Lung (tissue), 12 donors: ENCODE results near the gene SH3TC1. TPM values are rescaled to one million over a fixed set of nuclear protein-coding genes. Genes with fewer than 3 reads are reported as not detected.

Experiments used
- ATAC-seq: fragments of 200-7000 bp; cut with Tn5 transposase; one replicate; pipeline ENCODE4 v1.9.1; 2020; ENCODE audit warnings: moderate number of reproducible peaks; ENCODE audit not compliant: insufficient read depth, low FRiP score
- DNase-seq, 3 donors: peaks; one replicate each; pipeline ENCODE4 v3.0.0-alpha.2; 2013 to 2017
- H3K27ac ChIP-seq, 2 donors: one replicate each; pipeline ENCODE4 v1.5.1; 2013; ENCODE audit warnings: mild to moderate bottlenecking in 2 of 2, moderate library complexity in 2 of 2, control low read depth in 1 of 2, inconsistent platforms in 1 of 2, low read depth in 1 of 2, low read length in 1 of 2
- H3K27me3 ChIP-seq, 3 donors: one replicate each; pipeline ENCODE4 v1.5.1; 2013; ENCODE audit warnings: low read length in 2 of 3; ENCODE audit not compliant: control insufficient read depth in 3 of 3, insufficient read depth in 3 of 3
- H3K36me3 ChIP-seq, 4 donors: one replicate each; pipeline ENCODE4 v1.5.1; 2013; ENCODE audit warnings: low read length in 4 of 4, mild to moderate bottlenecking in 1 of 4, moderate library complexity in 1 of 4; ENCODE audit not compliant: control insufficient read depth in 4 of 4, insufficient read depth in 4 of 4
- H3K4me1 ChIP-seq, 5 donors: one replicate each; pipeline ENCODE4 v1.5.1; 2013; ENCODE audit warnings: low read length in 5 of 5, mild to moderate bottlenecking in 2 of 5, moderate library complexity in 1 of 5; ENCODE audit not compliant: control insufficient read depth in 5 of 5, insufficient read depth in 5 of 5
- H3K4me3 ChIP-seq: one replicate; pipeline ENCODE4 v1.5.1; 2013; ENCODE audit warnings: mild to moderate bottlenecking, control low read depth, moderate library complexity
- H3K9ac ChIP-seq, 2 donors: one replicate each; pipeline ENCODE4 v1.5.1; 2013; ENCODE audit warnings: low read length in 2 of 2, control low read depth in 1 of 2; ENCODE audit not compliant: insufficient read depth in 1 of 2
- H3K9me3 ChIP-seq, 4 donors: one replicate each; pipeline ENCODE4 v1.5.1; 2013; ENCODE audit warnings: low read length in 3 of 4, mild to moderate bottlenecking in 1 of 4, moderate library complexity in 1 of 4; ENCODE audit not compliant: control insufficient read depth in 4 of 4, insufficient read depth in 3 of 4
- CTCF ChIP-seq: IDR thresholded peaks from 2 replicates; pipeline ENCODE4 v1.5.1; 2012; ENCODE audit warnings: mild to moderate bottlenecking; ENCODE audit errors: control extremely low read depth, extremely low read depth
- WGBS, 2 donors: extraction: QIAGEN DNeasy Blood & Tissue Kit; methylation state at CpG; one replicate each; pipeline ENCODE4 v1.1.7; 2013; 5-methylcytosine and 5-hydroxymethylcytosine counted together
- polyA plus RNA-seq, 2 donors: library from polyadenylated mRNA; stranded (reverse); fragments of 200-250 nt; gene quantifications; one replicate each; pipeline ENCODE4 v1.2.1, GENCODE V29; 2013
- total RNA-seq, 2 donors: library from RNA; depleted of rRNA in 1 of 2; stranded (reverse); fragments of >200 nt in 1 of 2; gene quantifications; one replicate each; pipeline ENCODE4 v1.2.1, GENCODE V29; 2014 to 2021
- donor health status: control.
- donor health status: control.
- donor health status: Bipolar disorder and iron deficiency.
- donor health status: healthy.
- donor health status: DM: yes; HTN: yes; CAD: no.

The SH3TC1 gene
- total and polyA plus RNA-seq, 4 donors, result 21.4 to 67.3 (median 38.1) TPM

- no peaks in the 10 kb centered on the region for H3K36me3 ChIP-seq
- peaks cover 0 to 9% (median 0%) of the 10 kb centered on the region in 5 donors for H3K4me1 ChIP-seq
- no peaks in the 10 kb centered on the region for H3K9me3 ChIP-seq
- DNase-seq (no peak), ATAC-seq (no peak)
- H3K27ac ChIP-seq, result no peak overlapping the region
- TF ChIP-seq CTCF, result no peak
- no peak overlapping the region for H3K9ac ChIP-seq
- H3K4me3 ChIP-seq, result no peak overlapping the region
- H3K27me3 ChIP-seq, result peaks cover 0 to 15% (median 10%) of the 10 kb centered on the region in 3 donors
- WGBS, 2 donors, result 88 to 91% methylated on average over 10 of the region's 10 CpGs
Observed at GRCh38 chr4:8153441-8153840, 45.6 kb upstream of the SH3TC1 start.

- Histone ChIP-seq H3K27me3 (peaks cover 0 to 15% (median 10%) of the 10 kb centered on the region in 3 donors), H3K9me3 (no peaks in the 10 kb centered on the region), H3K4me3 (no peak overlapping the region), H3K4me1 (peaks cover 0 to 18% (median 0%) of the 10 kb centered on the region in 5 donors), H3K36me3 (no peaks in the 10 kb centered on the region), H3K27ac (no peak overlapping the region), H3K9ac (no peak overlapping the region)
- no peak for ATAC-seq
- 74 to 82% methylated on average over 6 of the region's 6 CpGs for WGBS, 2 donors
- no peak for TF ChIP-seq CTCF
- DNase-seq, result no peak
Observed at GRCh38 chr4:8155048-8155447, 44.0 kb upstream of the SH3TC1 start.

- TF ChIP-seq CTCF, result no peak
- no peak overlapping the region for H3K9ac ChIP-seq
- DNase-seq (no peak), ATAC-seq (no peak)
- no peaks in the 10 kb centered on the region for H3K9me3 ChIP-seq
- peaks cover 0 to 19% (median 0%) of the 10 kb centered on the region in 5 donors for H3K4me1 ChIP-seq
- H3K27ac ChIP-seq, result no peak overlapping the region
- no peaks in the 10 kb centered on the region for H3K36me3 ChIP-seq
- peaks cover 0 to 15% (median 10%) of the 10 kb centered on the region in 3 donors for H3K27me3 ChIP-seq
- WGBS, 2 donors, result 95% methylated on average over 14 of the region's 14 CpGs
- no peak overlapping the region for H3K4me3 ChIP-seq
Observed at GRCh38 chr4:8155660-8156421, 43.2 kb upstream of the SH3TC1 start.

- H3K27ac ChIP-seq, result no peak overlapping the region
Observed at GRCh38 chr4:8156617-8157016, 42.5 kb upstream of the SH3TC1 start.

More at GRCh38 chr4:8156617-8157016, 42.5 kb upstream of the SH3TC1 start:
- Histone ChIP-seq H3K9me3 (no peaks in the 10 kb centered on the region), H3K4me3 (no peak overlapping the region), H3K27me3 (peaks cover 0 to 15% (median 10%) of the 10 kb centered on the region in 3 donors), H3K36me3 (no peaks in the 10 kb centered on the region), H3K9ac (no peak overlapping the region), H3K4me1 (peaks cover 0 to 19% (median 0%) of the 10 kb centered on the region in 5 donors)
- TF ChIP-seq CTCF, result no peak
- WGBS, 2 donors, result 80 to 91% methylated on average over 8 of the region's 8 CpGs
- DNase-seq (no peak), ATAC-seq (no peak)
